Vagina (tissue), 2 donors: Measurements from ENCODE around the gene MARCKS.

ENCODE experiments used
- POLR2A ChIP-seq, 2 donors: fragments of 450-650 bp; IDR thresholded peaks; one replicate each; pipeline ENCODE4 v1.6.1; 2017; ENCODE audit warnings: antibody characterized with exemption in 2 of 2, mild to moderate bottlenecking in 2 of 2, moderate library complexity in 2 of 2
- POLR2AphosphoS5 ChIP-seq, 2 donors: sonication (generic); formaldehyde crosslinking; IDR thresholded peaks; one replicate each; pipeline ENCODE4 v1.9.0; 2017; ENCODE audit warnings: antibody characterized with exemption in 2 of 2, mild to moderate bottlenecking in 2 of 2, low read depth in 1 of 2; ENCODE audit not compliant: insufficient read depth in 1 of 2

DNA sequence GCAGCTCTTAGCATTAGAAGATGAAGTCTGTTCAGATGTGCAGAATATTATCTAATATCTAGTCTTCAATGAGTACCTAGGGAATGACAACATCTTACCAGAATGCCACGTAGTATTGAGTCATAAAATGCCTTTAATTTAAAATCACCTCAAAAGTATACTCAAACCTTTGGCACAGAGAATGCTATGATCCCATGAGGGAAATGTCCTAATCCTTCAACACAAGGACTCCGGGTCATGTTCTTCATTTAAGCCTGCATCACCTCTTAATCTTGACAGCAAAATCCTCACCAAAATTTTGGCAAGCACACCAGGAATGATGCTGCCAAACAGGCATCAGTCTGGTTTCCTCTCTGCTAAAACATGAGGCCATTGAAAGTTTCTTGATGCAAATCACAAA lies 23.6 kb upstream of the MARCKS start:
- TF ChIP-seq POLR2A (IDR thresholded peaks at IDR 0.05) (no peak), POLR2AphosphoS5 (IDR thresholded peaks at IDR 0.05; ENCODE audit: insufficient read depth in 1 of 2, low read depth in 1 of 2) (no peak)
